PC-3 (cell line): ENCODE results near the gene SMG9. TPM values are rescaled to one million over a fixed set of nuclear protein-coding genes. Genes with fewer than 3 reads are reported as not detected.

Experiments used
- ATAC-seq: fragments of 200-7000 bp; cut with Tn5 transposase; 2 replicates; pipeline ENCODE4 v1.9.1; 2020; ENCODE audit warnings: mild to moderate bottlenecking, moderate library complexity
- BruUV-seq: library from RNA; stranded (reverse); fragments of 400-500 nt; replicated peaks from 2 replicates; lab custom pipeline; 2021; lab: Mats Ljungman, UMichigan
- CTCF ChIA-PET: fragments of 300-600 bp; sonication (Branson Sonifier 250); formaldehyde crosslinking; loops from one replicate; lab custom pipeline; 2022; ENCODE audit warnings: antibody characterized with exemption; lab: Charles Lee
- POLR2A ChIA-PET: fragments of 300-600 bp; sonication (Branson Sonifier 250); formaldehyde crosslinking; loops from one replicate; lab custom pipeline; 2022; ENCODE audit warnings: antibody characterized with exemption; ENCODE audit not compliant: unreplicated experiment; lab: Charles Lee
- DNase-seq: peaks from one replicate; pipeline ENCODE4 v3.0.0-alpha.2; 2015
- H2AFZ ChIP-seq: fragments of 300-600 bp; sonication (generic); 2 replicates; pipeline ENCODE4 v1.6.0; 2016; ENCODE audit warnings: antibody characterized with exemption, low read length
- H3F3A ChIP-seq: fragments of 300-600 bp; sonication (generic); one replicate; pipeline ENCODE4 v1.6.0; 2017; ENCODE audit warnings: antibody characterized with exemption, low read length, control low read depth, mild to moderate bottlenecking; ENCODE audit not compliant: unreplicated experiment
- H3K27ac ChIP-seq: fragments of 300-600 bp; sonication (generic); 2 replicates; pipeline ENCODE4 v1.5.1; 2016; ENCODE audit warnings: mild to moderate bottlenecking, low read length
- H3K27me3 ChIP-seq: fragments of 300-600 bp; sonication (generic); 2 replicates; pipeline ENCODE4 v1.6.1; 2016; ENCODE audit warnings: low read length, mixed read lengths
- H3K36me3 ChIP-seq: fragments of 300-600 bp; sonication (generic); 2 replicates; pipeline ENCODE4 v1.6.1; 2016; ENCODE audit warnings: low read depth, mixed run types, low read length, mixed read lengths
- H3K4me1 ChIP-seq: fragments of 300-600 bp; sonication (generic); 2 replicates; pipeline ENCODE4 v1.5.1; 2016; ENCODE audit warnings: low read length; ENCODE audit not compliant: insufficient read depth
- H3K4me2 ChIP-seq: fragments of 300-600 bp; sonication (generic); 2 replicates; pipeline ENCODE4 v1.6.0; 2016; ENCODE audit warnings: low read length
- H3K4me3 ChIP-seq: fragments of 300-600 bp; sonication (generic); 2 replicates; pipeline ENCODE4 v1.5.1; 2016; ENCODE audit warnings: mild to moderate bottlenecking, low read length, mixed read lengths
- H3K79me2 ChIP-seq: fragments of 300-600 bp; sonication (generic); 2 replicates; pipeline ENCODE4 v1.6.1; 2017; ENCODE audit warnings: low read length, mixed read lengths
- H3K9ac ChIP-seq: fragments of 300-600 bp; sonication (generic); 2 replicates; pipeline ENCODE4 v1.6.0; 2016; ENCODE audit warnings: mild to moderate bottlenecking, low read length
- H3K9me2 ChIP-seq: fragments of 300-600 bp; sonication (generic); replicated peaks from 2 replicates; pipeline ENCODE4 v1.6.1; 2016; ENCODE audit warnings: mixed run types, low read length, mixed read lengths
- H3K9me3 ChIP-seq: fragments of 300-600 bp; sonication (generic); 2 replicates; pipeline ENCODE4 v1.6.1; 2016; ENCODE audit warnings: low read length, mixed read lengths
- H4K20me1 ChIP-seq: fragments of 300-600 bp; sonication (generic); 2 replicates; pipeline ENCODE4 v1.6.1; 2016; ENCODE audit warnings: low read length, mixed read lengths
- CTCF ChIP-seq: fragments of 300-600 bp; sonication (generic); conservative IDR thresholded peaks from 2 replicates; pipeline ENCODE4 v1.5.1; 2017; ENCODE audit warnings: antibody characterized with exemption, low read depth, mild to moderate bottlenecking, low read length
- EZH2 ChIP-seq: fragments of 300-600 bp; sonication (generic); IDR thresholded peaks from one replicate; pipeline ENCODE4 v1.6.1; 2017; ENCODE audit warnings: antibody characterized with exemption, mild to moderate bottlenecking, low read length; ENCODE audit not compliant: unreplicated experiment
- EZH2phosphoT487 ChIP-seq: fragments of 300-600 bp; sonication (generic); IDR thresholded peaks from 2 replicates; pipeline ENCODE4 v1.6.1; 2018; ENCODE audit warnings: mild to moderate bottlenecking, antibody characterized with exemption, low read length, borderline replicate concordance
- intact Hi-C: fragments of 100-400 bp; cut with micrococcal nuclease; formaldehyde crosslinking; loops from 2 replicates; pipeline ENCODE4 v1.9.0; 2023
- total RNA-seq: library from RNA; depleted of rRNA; stranded (reverse); fragments of >200 nt; gene quantifications from 2 replicates; pipeline ENCODE4 v1.2.3, GENCODE V29; 2014

The SMG9 gene
- total RNA-seq, 1 experiment from 2014 or later: 48.8 TPM

DNA sequence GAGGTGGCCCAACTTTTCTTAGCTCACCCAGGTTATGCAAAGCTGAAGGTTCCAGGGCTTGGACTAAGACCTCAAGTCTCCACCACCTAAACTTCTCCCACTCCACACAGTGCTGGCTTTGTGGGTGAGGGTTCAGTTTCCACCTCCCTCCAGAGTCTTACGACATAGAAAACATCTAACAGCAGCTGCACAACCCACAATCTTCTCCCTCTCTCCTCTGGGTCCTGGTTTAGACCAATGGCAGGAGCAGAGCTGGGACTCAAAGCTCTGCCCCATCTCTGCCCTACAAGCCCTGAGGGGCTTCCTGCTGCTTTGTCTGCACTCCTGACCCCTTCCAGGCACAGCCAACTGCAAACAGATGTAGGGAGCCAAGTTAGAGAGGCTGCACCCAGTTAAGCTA lies 22.9 kb downstream of the SMG9 start:
- intact Hi-C loops: no loop called here
- H3K79me2 ChIP-seq: no peaks in the 10 kb centered on the region
- H3K4me3 ChIP-seq: no peak overlapping the region
- ChIA-PET POLR2A (no interaction called here), CTCF (no interaction called here)
- H3K4me2 ChIP-seq: no peak overlapping the region
- no peak overlapping the region for H3K27ac ChIP-seq
- H3K9me3 ChIP-seq: no peaks in the 10 kb centered on the region
- H3K36me3 ChIP-seq: peaks cover 18% of the 10 kb centered on the region; the same call in 1 of the 2 replicates
- TF ChIP-seq CTCF (no peak), EZH2 (no peak), EZH2phosphoT487 (no peak)
- BruUV-seq: no TSS peak
- H3K27me3 ChIP-seq: no peaks in the 10 kb centered on the region
- no peaks in the 10 kb centered on the region for H3K9me2 ChIP-seq
- ATAC-seq: no peak
- DNase-seq: no peak
- H2AFZ ChIP-seq: no peak overlapping the region
- no peaks in the 10 kb centered on the region for H4K20me1 ChIP-seq
- no peak overlapping the region for H3K9ac ChIP-seq
- H3K4me1 ChIP-seq: no peaks in the 10 kb centered on the region
- no peaks in the 10 kb centered on the region for H3F3A ChIP-seq

DNA sequence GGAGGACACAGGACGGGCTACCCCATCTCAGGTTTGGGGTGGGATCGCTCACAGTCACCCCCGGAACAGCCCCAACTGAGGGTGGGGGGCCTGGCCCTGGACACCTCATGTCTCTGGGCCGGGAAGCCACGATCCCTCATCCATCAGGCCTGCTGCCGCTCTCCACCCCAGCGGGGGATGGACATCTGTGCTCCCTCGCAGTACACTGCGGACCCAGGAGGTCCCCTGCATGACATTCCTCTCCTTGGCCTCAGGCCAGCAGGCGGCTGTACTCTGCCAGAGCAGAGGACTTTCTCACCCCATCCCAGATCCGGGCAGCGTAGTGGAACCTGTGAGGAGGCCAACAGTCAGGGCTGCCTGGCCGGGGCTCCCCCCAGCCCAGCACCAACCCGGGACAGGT lies 23.4 kb downstream of the SMG9 start:
- Histone ChIP-seq H3F3A (no peaks in the 10 kb centered on the region), H3K9me2 (no peaks in the 10 kb centered on the region), H3K9me3 (no peaks in the 10 kb centered on the region), H2AFZ (no peak overlapping the region), H4K20me1 (no peaks in the 10 kb centered on the region), H3K4me3 (no peak overlapping the region), H3K36me3 (peaks cover 13% of the 10 kb centered on the region; the same call in 1 of the 2 replicates), H3K4me1 (no peaks in the 10 kb centered on the region), H3K9ac (no peak overlapping the region), H3K27ac (no peak overlapping the region), H3K27me3 (no peaks in the 10 kb centered on the region), H3K4me2 (no peak overlapping the region), H3K79me2 (no peaks in the 10 kb centered on the region)
- DNase-seq (no peak), ATAC-seq (no peak)
- CTCF ChIA-PET: no interaction called here
- BruUV-seq: no TSS peak
- POLR2A ChIA-PET: no interaction called here
- intact Hi-C loops: no loop called here
- no peak for TF ChIP-seq EZH2phosphoT487
- TF ChIP-seq CTCF: no peak
- TF ChIP-seq EZH2: no peak

DNA sequence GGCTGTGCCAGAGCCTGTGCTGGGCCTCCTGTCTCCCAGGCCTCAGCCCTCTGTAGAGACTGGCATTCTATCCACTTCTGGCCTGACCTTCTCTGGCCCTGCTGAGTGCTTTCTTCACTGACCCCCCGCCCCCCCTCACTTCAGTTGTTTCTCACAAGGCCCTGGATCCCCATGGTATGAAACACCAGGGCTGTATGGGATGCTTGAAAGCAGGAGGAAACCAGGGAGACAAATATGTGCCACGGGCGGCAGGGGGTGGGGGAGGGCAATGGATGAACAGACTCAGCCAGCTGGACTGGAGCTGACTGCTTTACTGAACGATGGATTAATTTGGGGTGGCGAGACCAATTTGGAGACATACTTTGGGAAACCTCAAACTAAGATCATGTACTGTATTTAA lies 24.8 kb downstream of the SMG9 start:
- no peaks in the 10 kb centered on the region for H3K4me1 ChIP-seq
- no peak for DNase-seq
- no peaks in the 10 kb centered on the region for H4K20me1 ChIP-seq
- no peaks in the 10 kb centered on the region for H3K79me2 ChIP-seq
- CTCF ChIA-PET: no interaction called here
- H3F3A ChIP-seq: no peaks in the 10 kb centered on the region
- H3K4me3 ChIP-seq: no peak overlapping the region
- ATAC-seq: no peak
- no peak overlapping the region for H3K4me2 ChIP-seq
- peaks cover 13% of the 10 kb centered on the region; the same call in 1 of the 2 replicates for H3K36me3 ChIP-seq
- H3K27ac ChIP-seq: no peak overlapping the region
- TF ChIP-seq EZH2 (no peak), CTCF (no peak), EZH2phosphoT487 (no peak)
- intact Hi-C loops: no loop called here
- H3K9me2 ChIP-seq: no peaks in the 10 kb centered on the region
- no TSS peak for BruUV-seq
- H2AFZ ChIP-seq: no peak overlapping the region
- POLR2A ChIA-PET: no interaction called here
- no peaks in the 10 kb centered on the region for H3K27me3 ChIP-seq
- no peak overlapping the region for H3K9ac ChIP-seq
- no peaks in the 10 kb centered on the region for H3K9me3 ChIP-seq
